Mesendoderm (in vitro differentiated cells): Measurements from ENCODE around the gene TMEM121. TPM values are rescaled to one million over a fixed set of nuclear protein-coding genes. Genes with fewer than 3 reads are reported as not detected.
A peak's percentile ranks its signal among the peaks of the same experiment; 100 is the strongest.

ENCODE experiments used
- DNase-seq: peaks from one replicate; pipeline ENCODE4 v3.0.0; 2013
- H2AK5ac ChIP-seq: 2 replicates; pipeline ENCODE4 v1.6.1; 2013; ENCODE audit warnings: low read length, inconsistent platforms
- H2BK120ac ChIP-seq: 2 replicates; pipeline ENCODE4 v1.6.1; 2013; ENCODE audit warnings: low read depth, mild to moderate bottlenecking, low read length, moderate library complexity, mixed read lengths
- H2BK15ac ChIP-seq: replicated peaks from 2 replicates; pipeline ENCODE4 v1.6.1; 2013; ENCODE audit warnings: low read depth, mild to moderate bottlenecking, moderate library complexity
- H2BK5ac ChIP-seq: 2 replicates; pipeline ENCODE4 v1.6.1; 2013; ENCODE audit warnings: low read length, inconsistent platforms
- H3K18ac ChIP-seq: 2 replicates; pipeline ENCODE4 v1.6.1; 2013; ENCODE audit warnings: mild to moderate bottlenecking, low read length, mixed read lengths
- H3K23ac ChIP-seq: one replicate; pipeline ENCODE4 v1.6.1; 2013; ENCODE audit warnings: low read length
- H3K27ac ChIP-seq: 2 replicates; pipeline ENCODE4 v1.5.1; 2013; ENCODE audit warnings: low read depth, mild to moderate bottlenecking, inconsistent platforms, low read length, moderate library complexity
- H3K27me3 ChIP-seq: 2 replicates; pipeline ENCODE4 v1.6.1; 2013; ENCODE audit warnings: low read length, control low read depth, mild to moderate bottlenecking, inconsistent platforms; ENCODE audit not compliant: insufficient read depth, poor library complexity
- H3K36me3 ChIP-seq: 2 replicates; pipeline ENCODE4 v1.6.1; 2013; ENCODE audit warnings: low read length, inconsistent platforms; ENCODE audit not compliant: control insufficient read depth, insufficient read depth
- H3K4ac ChIP-seq: one replicate; pipeline ENCODE4 v1.6.1; 2013; ENCODE audit warnings: low read depth, mild to moderate bottlenecking, low read length, moderate library complexity
- H3K4me1 ChIP-seq: 2 replicates; pipeline ENCODE4 v1.6.1; 2013; ENCODE audit warnings: low read depth, low read length, inconsistent platforms; ENCODE audit not compliant: control insufficient read depth
- H3K4me2 ChIP-seq: 2 replicates; pipeline ENCODE4 v1.6.1; 2013; ENCODE audit warnings: low read length
- H3K4me3 ChIP-seq: 2 replicates; pipeline ENCODE4 v1.5.1; 2013; ENCODE audit warnings: mild to moderate bottlenecking, low read length
- H3K56ac ChIP-seq: one replicate; pipeline ENCODE4 v1.6.1; 2013; ENCODE audit warnings: low read length
- H3K79me1 ChIP-seq: 2 replicates; pipeline ENCODE4 v1.6.1; 2013; ENCODE audit warnings: low read length, inconsistent platforms
- H3K79me2 ChIP-seq: 2 replicates; pipeline ENCODE4 v1.6.1; 2013; ENCODE audit warnings: mild to moderate bottlenecking, low read length; ENCODE audit not compliant: control insufficient read depth, insufficient read depth
- H3K9ac ChIP-seq: 2 replicates; pipeline ENCODE4 v1.6.1; 2013; ENCODE audit warnings: low read length, inconsistent platforms
- H4K5ac ChIP-seq: one replicate; pipeline ENCODE4 v1.6.1; 2013; ENCODE audit warnings: low read length
- H4K8ac ChIP-seq: one replicate; pipeline ENCODE4 v1.6.1; 2013; ENCODE audit warnings: low read depth, mild to moderate bottlenecking, control low read depth, low read length, moderate library complexity
- WGBS: extraction: QIAGEN DNeasy Blood & Tissue Kit; methylation state at CpG from one replicate; pipeline ENCODE4 v1.1.7; 2013; ENCODE audit warnings: low lambda C conversion rate, missing lambda C conversion rate; ENCODE audit not compliant: insufficient coverage; ENCODE audit errors: extremely low coverage; 5-methylcytosine and 5-hydroxymethylcytosine counted together
- polyA plus RNA-seq, 2 experiments: library from polyadenylated mRNA; stranded (reverse); fragments of 200-250 nt; gene quantifications; one replicate each; pipeline ENCODE4 v1.2.3, GENCODE V29; 2013

Gene TMEM121
- 0.06 TPM for polyA plus RNA-seq (2013, experiment 1 of 2)
- polyA plus RNA-seq (2013, experiment 2 of 2) = 0.04 TPM

DNA sequence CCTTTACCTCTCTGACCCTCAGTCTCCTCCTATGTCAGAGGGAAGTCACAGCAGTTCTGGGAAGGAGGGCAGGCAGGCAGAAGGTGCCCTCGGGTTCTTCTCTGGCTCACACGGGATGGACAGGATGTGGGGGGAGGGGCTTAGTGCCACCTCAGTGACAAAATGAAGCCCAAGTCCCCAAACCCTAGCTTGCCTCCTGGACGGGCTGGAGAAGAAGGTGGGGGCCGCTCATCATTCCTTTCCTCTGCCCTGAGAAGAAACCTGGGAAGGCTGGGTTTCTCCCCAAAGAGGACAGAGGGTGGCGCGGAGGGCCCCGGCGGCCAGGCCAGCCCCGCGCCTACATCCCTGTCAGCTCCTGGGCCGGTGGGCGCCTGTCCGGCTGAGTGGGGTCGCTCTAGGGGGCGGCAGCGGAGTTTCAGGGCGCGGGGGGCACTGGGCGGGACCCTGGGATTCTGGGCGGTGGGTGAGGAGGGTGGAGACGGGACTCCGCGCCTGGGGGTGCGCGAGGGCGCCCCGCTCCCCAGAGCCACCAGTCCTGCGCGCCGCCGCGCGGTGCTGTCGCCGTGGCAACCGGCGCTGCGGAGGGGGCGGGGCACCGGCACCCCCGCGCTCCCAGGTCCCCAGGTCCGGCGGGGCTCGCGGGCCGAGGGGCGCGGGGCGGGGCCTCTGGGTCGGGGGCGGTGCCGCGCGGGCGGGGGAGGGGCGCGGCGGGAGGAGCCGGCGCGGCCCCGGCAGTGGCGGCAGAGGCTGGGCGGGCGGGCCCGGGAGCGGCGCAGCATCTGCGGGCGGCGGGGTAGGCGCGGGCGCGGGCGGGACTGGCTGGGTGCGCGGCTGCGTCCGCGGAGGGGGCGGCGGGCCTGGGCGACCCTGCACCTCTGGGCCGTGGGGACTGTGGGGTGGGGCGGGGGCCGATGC lies at the start of gene TMEM121:
TSS of gene TMEM121 (plus strand) at position 723 of the 915 bp plus-strand sequence. CDS start 2,252 bp downstream, outside the sequence.
- Histone ChIP-seq H3K18ac (no peak within 1 kb of the TSS), H2BK5ac (no peak within 1 kb of the TSS), H3K4me2 (peak within 1 kb of the TSS; percentile 22), H3K9ac (no peak within 1 kb of the TSS), H2BK15ac (no peak within 1 kb of the TSS), H3K4me1 (no peaks in the 10 kb centered on the region), H3K4me3 (no peak within 1 kb of the TSS), H4K5ac (no peak within 1 kb of the TSS), H3K27me3 (peaks cover 3% of the 10 kb centered on the region), H4K8ac (no peak within 1 kb of the TSS), H3K36me3 (no peaks in the 10 kb centered on the region), H2BK120ac (no peak within 1 kb of the TSS), H3K4ac (no peak within 1 kb of the TSS), H2AK5ac (no peak within 1 kb of the TSS), H3K27ac (no peak within 1 kb of the TSS), H3K56ac (no peak within 1 kb of the TSS), H3K79me2 (no peaks in the 10 kb centered on the region), H3K23ac (no peak within 1 kb of the TSS), H3K79me1 (no peaks in the 10 kb centered on the region)
- no CpG with 5 or more reads among the region's 88 CpGs for WGBS
- peak; percentile 32 for DNase-seq

GRCh38 chr14:105476831-105477659 lies 49.3 kb upstream of the TMEM121 start:
- Histone ChIP-seq H3K4ac (no peak overlapping the region), H3K79me2 (no peaks in the 10 kb centered on the region), H2BK120ac (no peak overlapping the region), H3K23ac (no peak overlapping the region), H3K56ac (peak overlapping the region; percentile 87), H3K4me1 (peaks cover 9% of the 10 kb centered on the region), H3K4me2 (no peak overlapping the region), H2AK5ac (peak overlapping the region; percentile 22), H3K18ac (no peak overlapping the region), H4K8ac (no peak overlapping the region), H3K27ac (no peak overlapping the region), H2BK5ac (no peak overlapping the region), H3K36me3 (no peaks in the 10 kb centered on the region), H4K5ac (no peak overlapping the region), H2BK15ac (no peak overlapping the region), H3K27me3 (peaks cover 3% of the 10 kb centered on the region), H3K79me1 (no peaks in the 10 kb centered on the region), H3K9ac (peak overlapping the region; percentile 74), H3K4me3 (no peak overlapping the region)
- no peak for DNase-seq
- no CpG with 5 or more reads among the region's 16 CpGs for WGBS

DNA sequence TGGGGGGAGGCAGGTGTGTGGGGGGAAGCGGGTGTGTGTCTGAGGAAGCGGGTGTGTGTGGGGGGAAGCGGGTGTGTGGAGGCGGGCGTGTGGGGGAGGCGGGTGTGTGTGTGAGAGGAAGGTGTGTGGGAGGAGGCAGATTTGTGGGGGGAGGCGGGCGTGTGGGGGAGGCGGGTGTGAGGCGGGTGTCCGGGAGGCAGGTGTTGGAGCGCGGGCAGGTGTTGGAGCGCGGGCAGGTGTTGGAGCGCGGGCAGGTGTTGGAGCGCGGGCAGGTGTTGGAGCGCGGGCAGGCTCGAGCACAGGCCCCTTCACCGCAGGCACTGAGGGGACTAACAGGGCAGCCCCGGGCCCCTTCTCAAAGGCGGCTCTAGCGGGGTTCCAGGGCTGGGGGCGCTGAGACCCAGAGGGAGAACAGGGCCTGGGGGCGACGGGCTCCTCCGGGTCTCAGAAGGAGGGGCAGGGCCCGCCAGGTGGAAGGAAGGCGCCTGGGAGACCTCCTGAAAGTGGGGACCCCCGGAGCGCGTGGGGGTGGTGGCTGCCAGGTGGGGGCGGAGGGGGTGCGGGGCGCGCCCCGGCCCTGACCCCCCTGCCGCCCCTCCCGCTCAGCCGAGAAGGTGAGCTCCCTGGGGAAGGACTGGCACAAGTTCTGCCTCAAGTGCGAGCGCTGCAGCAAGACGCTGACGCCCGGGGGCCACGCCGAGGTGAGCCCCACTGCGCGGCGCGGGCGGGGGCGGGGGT lies 48.6 kb upstream of the TMEM121 start:
- H4K5ac ChIP-seq = no peak overlapping the region
- H4K8ac ChIP-seq = no peak overlapping the region
- no peak overlapping the region for H3K4ac ChIP-seq
- H3K9ac ChIP-seq = no peak overlapping the region
- H2BK120ac ChIP-seq = no peak overlapping the region
- no peaks in the 10 kb centered on the region for H3K79me2 ChIP-seq
- H3K27me3 ChIP-seq = peaks cover 3% of the 10 kb centered on the region
- H3K18ac ChIP-seq = no peak overlapping the region
- H3K4me1 ChIP-seq = peaks cover 9% of the 10 kb centered on the region
- WGBS = no CpG with 5 or more reads among the region's 56 CpGs
- H2BK5ac ChIP-seq = no peak overlapping the region
- DNase-seq = no peak
- peak overlapping the region; percentile 25 for H3K56ac ChIP-seq
- H3K23ac ChIP-seq = no peak overlapping the region
- no peak overlapping the region for H3K27ac ChIP-seq
- H3K4me3 ChIP-seq = no peak overlapping the region
- no peak overlapping the region for H2BK15ac ChIP-seq
- H3K4me2 ChIP-seq = no peak overlapping the region
- no peaks in the 10 kb centered on the region for H3K79me1 ChIP-seq
- no peak overlapping the region for H2AK5ac ChIP-seq
- H3K36me3 ChIP-seq = no peaks in the 10 kb centered on the region

GRCh38 chr14:105478398-105479251 lies 47.8 kb upstream of the TMEM121 start:
- Histone ChIP-seq H3K27me3 (peaks cover 3% of the 10 kb centered on the region), H3K4me1 (peaks cover 9% of the 10 kb centered on the region)
- WGBS = no CpG with 5 or more reads among the region's 81 CpGs

More at GRCh38 chr14:105478398-105479251, 47.8 kb upstream of the TMEM121 start:
- H3K27ac ChIP-seq = no peak overlapping the region
- no peaks in the 10 kb centered on the region for H3K79me1 ChIP-seq
- no peaks in the 10 kb centered on the region for H3K79me2 ChIP-seq
- DNase-seq = peak; percentile 34
- no peaks in the 10 kb centered on the region for H3K36me3 ChIP-seq
- no peak overlapping the region for H3K4ac ChIP-seq
- H3K56ac ChIP-seq = no peak overlapping the region
- no peak overlapping the region for H3K4me2 ChIP-seq
- H3K18ac ChIP-seq = no peak overlapping the region
- H3K23ac ChIP-seq = no peak overlapping the region
- H2BK15ac ChIP-seq = no peak overlapping the region
- no peak overlapping the region for H2BK120ac ChIP-seq
- no peak overlapping the region for H3K9ac ChIP-seq
- H4K5ac ChIP-seq = no peak overlapping the region
- H2AK5ac ChIP-seq = no peak overlapping the region
- no peak overlapping the region for H2BK5ac ChIP-seq
- H3K4me3 ChIP-seq = no peak overlapping the region
- no peak overlapping the region for H4K8ac ChIP-seq
